ENCODE data around the gene KIF13A.

KIF13A gene

DNA sequence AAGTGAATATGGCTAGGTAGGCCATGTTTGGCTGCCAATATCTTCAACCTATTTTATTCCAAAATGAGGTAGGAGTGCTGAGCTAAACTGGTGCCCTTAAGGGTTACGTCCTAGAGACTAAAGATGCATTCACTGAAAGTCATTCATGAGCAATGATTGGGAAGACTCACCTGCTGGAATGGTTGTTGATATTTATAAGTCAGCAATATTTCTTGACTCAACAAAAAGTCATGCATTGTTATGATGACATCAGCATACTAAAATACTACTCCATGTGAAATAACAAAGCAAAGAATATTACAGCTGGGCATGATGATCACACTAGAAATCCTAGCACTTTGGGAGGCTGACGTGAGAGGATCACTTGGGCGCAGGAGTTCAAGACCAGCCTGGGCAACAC lies 263.1 kb downstream of the KIF13A start:
- DNase-seq (ENCODE audit: low read depth in 2 of 2), result no peak

GRCh38 chr6:17721671-17722070 lies 265.8 kb downstream of the KIF13A start:
- DNase-seq (ENCODE audit: low read depth in 2 of 2), result no peak

GRCh38 chr6:17719323-17720041 lies 268.0 kb downstream of the KIF13A start:
- DNase-seq (ENCODE audit: low read depth in 2 of 2), result no peak

- DNase-seq (ENCODE audit: low read depth in 2 of 2), result no peak
Observed at GRCh38 chr6:17716221-17716620, 271.2 kb downstream of the KIF13A start.

DNA sequence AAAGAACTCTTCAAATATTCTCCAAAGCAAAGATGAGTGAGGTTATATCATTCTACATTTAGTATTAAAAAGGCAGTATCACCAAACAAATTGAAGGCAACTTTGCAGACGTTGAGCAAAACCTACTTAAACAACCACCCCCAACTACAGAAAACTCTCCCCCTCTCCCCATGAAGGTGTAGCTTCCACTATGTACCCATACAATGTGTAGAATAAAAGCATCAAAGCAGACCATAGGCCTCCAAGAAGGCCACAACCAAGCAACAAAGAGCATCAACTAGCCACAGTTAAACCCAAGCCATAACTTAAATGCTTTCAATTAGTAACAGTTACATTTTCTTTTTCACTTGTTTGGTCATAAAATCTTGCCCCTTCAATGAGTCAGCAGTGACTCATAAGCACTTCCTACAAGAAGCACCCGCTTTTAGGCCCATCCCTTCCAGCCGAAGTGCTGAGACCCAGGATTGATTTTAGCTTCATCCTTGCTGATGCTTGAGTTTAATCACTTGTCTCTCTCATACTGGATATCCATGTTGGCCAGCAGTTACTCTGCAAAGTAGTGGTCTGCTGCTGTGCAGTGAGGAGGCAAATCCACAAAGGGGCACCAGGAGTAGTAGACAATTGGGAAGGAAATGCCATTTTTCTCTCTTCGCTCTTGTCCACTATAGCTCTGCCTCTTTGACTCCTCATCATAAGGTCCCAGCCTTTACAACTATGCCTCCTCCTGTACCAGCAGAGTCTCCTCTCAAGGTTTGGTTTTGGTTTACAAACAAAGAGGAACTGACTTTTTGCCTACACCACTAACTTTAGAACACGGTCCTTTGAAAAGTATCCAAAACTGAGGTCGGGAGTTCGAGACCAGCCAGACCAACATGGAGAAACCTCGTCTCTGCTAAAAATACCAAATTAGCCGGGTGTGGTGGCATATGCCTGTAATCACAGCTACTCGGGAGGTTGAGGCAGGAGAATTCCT lies 272.3 kb downstream of the KIF13A start:
- DNase-seq (ENCODE audit: low read depth in 2 of 2), result no peak

GRCh38 chr6:17714177-17714576 lies 273.3 kb downstream of the KIF13A start:
- no peak for DNase-seq (ENCODE audit: low read depth in 2 of 2)

GRCh38 chr6:17712576-17712975 lies 274.9 kb downstream of the KIF13A start:
- DNase-seq (ENCODE audit: low read depth in 2 of 2), result no peak

DNA sequence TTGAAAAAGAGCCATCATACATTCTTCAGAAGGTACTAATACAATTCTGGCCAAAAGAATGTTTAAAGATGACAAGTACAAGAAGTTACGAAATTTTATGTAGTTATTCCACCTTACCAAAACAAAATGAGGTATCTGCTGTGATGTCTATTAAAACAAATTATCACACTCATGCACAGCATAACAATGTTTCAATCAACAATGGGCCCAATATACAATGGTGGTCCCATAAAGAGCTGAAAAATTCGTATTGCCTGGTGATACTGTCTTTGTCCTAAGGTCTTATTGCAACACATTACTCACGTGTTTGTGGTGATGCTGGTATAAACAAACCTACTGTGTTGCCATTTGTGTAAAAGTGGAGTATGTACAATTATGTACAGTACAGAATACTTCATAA lies 277.1 kb downstream of the KIF13A start:
- no peak for DNase-seq (ENCODE audit: low read depth in 2 of 2)

- no peak for DNase-seq (ENCODE audit: low read depth in 2 of 2)
Observed at GRCh38 chr6:17709476-17709875, 278.0 kb downstream of the KIF13A start.

All from activated CD8-positive, alpha-beta memory T cell treated with anti-CD3 and anti-CD28 coated beads for 4 hours (primary cell).